ENCODE results near the gene TMEM217.

DNA sequence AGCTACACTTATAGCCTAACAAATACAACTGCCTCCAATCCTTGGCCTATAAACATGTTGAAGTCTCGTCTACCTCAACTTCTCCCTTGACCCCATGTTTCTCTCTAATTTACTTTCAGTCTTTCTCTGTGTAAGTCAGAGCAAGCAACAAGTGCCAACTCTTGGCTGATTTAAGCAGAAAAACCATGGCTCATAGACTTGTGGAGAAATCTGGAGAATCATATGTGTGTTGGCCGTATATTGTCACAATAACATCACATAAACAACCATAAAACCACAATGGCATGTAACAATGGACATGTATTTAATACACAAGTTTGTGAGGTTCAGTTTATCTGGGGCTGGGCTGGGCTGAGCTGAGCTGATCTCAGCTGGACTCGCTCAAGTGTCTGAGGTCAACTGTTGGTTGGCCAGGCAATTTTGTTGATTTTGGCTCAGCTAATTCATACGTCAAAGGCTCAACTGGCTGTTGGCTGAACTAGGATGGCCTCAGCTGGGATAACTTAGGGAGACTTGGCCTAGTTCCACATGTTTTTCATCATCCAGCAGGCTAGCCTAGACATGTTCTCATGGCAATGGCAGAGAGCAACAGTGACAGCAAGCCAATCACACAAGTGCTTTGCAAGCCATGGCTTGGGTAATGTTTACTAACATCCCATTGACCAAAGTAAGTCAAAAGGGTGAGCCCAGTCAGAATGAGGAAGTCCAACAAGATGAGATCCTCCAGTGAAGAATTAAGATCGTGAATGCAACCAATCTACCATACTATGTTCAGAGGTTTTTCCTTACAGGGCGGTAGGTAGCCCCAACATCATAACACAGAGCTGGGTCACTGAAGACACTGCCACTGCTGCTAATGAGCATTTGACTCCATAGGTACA lies 13.3 kb downstream of the TMEM217 start:
- TF ChIP-seq, protein P1, sequence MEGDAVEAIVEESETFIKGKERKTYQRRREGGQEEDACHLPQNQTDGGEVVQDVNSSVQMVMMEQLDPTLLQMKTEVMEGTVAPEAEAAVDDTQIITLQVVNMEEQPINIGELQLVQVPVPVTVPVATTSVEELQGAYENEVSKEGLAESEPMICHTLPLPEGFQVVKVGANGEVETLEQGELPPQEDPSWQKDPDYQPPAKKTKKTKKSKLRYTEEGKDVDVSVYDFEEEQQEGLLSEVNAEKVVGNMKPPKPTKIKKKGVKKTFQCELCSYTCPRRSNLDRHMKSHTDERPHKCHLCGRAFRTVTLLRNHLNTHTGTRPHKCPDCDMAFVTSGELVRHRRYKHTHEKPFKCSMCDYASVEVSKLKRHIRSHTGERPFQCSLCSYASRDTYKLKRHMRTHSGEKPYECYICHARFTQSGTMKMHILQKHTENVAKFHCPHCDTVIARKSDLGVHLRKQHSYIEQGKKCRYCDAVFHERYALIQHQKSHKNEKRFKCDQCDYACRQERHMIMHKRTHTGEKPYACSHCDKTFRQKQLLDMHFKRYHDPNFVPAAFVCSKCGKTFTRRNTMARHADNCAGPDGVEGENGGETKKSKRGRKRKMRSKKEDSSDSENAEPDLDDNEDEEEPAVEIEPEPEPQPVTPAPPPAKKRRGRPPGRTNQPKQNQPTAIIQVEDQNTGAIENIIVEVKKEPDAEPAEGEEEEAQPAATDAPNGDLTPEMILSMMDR (IDR thresholded peaks at IDR 0.05; ENCODE audit: poor library complexity, severe bottlenecking): no peak
- TF ChIP-seq MXI1 (conservative IDR thresholded peaks at IDR 0.05; ENCODE audit: poor library complexity, severe bottlenecking): no peak
- TF ChIP-seq EP300 (conservative IDR thresholded peaks at IDR 0.05; ENCODE audit: poor library complexity, severe bottlenecking): no peak
- TF ChIP-seq POLR2AphosphoS5 (IDR thresholded peaks at IDR 0.05): no peak
- TF ChIP-seq, protein P2, sequence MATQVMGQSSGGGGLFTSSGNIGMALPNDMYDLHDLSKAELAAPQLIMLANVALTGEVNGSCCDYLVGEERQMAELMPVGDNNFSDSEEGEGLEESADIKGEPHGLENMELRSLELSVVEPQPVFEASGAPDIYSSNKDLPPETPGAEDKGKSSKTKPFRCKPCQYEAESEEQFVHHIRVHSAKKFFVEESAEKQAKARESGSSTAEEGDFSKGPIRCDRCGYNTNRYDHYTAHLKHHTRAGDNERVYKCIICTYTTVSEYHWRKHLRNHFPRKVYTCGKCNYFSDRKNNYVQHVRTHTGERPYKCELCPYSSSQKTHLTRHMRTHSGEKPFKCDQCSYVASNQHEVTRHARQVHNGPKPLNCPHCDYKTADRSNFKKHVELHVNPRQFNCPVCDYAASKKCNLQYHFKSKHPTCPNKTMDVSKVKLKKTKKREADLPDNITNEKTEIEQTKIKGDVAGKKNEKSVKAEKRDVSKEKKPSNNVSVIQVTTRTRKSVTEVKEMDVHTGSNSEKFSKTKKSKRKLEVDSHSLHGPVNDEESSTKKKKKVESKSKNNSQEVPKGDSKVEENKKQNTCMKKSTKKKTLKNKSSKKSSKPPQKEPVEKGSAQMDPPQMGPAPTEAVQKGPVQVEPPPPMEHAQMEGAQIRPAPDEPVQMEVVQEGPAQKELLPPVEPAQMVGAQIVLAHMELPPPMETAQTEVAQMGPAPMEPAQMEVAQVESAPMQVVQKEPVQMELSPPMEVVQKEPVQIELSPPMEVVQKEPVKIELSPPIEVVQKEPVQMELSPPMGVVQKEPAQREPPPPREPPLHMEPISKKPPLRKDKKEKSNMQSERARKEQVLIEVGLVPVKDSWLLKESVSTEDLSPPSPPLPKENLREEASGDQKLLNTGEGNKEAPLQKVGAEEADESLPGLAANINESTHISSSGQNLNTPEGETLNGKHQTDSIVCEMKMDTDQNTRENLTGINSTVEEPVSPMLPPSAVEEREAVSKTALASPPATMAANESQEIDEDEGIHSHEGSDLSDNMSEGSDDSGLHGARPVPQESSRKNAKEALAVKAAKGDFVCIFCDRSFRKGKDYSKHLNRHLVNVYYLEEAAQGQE (IDR thresholded peaks at IDR 0.05; ENCODE audit: borderline replicate concordance): no peak
- TF ChIP-seq EZH2 (IDR thresholded peaks at IDR 0.05; ENCODE audit: borderline replicate concordance, insufficient read depth, low read length, poor library complexity, severe bottlenecking): no peak
- no peak for TF ChIP-seq SMC3 (conservative IDR thresholded peaks at IDR 0.05; ENCODE audit: poor library complexity)

Data from neural cell (in vitro differentiated cells).